OCI-LY7 (cell line): Measurements from ENCODE around the gene SCNN1B. TPM values are rescaled to one million over a fixed set of nuclear protein-coding genes. Genes with fewer than 3 reads are reported as not detected.

ENCODE experiments used
- BruUV-seq: library from RNA; stranded (reverse); fragments of 400-500 nt; replicated peaks from 2 replicates; lab custom pipeline; 2021; lab: Mats Ljungman, UMichigan
- CTCF ChIA-PET: fragments of 300-600 bp; sonication (Branson Sonifier 250); formaldehyde crosslinking; loops from one replicate; lab custom pipeline; 2022; ENCODE audit warnings: antibody characterized with exemption; ENCODE audit not compliant: unreplicated experiment; lab: Charles Lee
- POLR2A ChIA-PET: fragments of 300-600 bp; sonication (Branson Sonifier 250); formaldehyde crosslinking; loops from one replicate; lab custom pipeline; 2022; ENCODE audit warnings: antibody characterized with exemption; lab: Charles Lee
- DNase-seq: peaks from one replicate; pipeline ENCODE4 v3.0.0-alpha.2; 2015; ENCODE audit warnings: low spot score
- H2AFZ ChIP-seq: fragments of 200-600 bp; sonication (generic), shearing (Covaris generic); 2 replicates; pipeline ENCODE4 v1.6.1; 2014; ENCODE audit warnings: mild to moderate bottlenecking, antibody characterized with exemption, low read length, moderate library complexity
- H3K27ac ChIP-seq: fragments of 200-600 bp; sonication (generic); 2 replicates; pipeline ENCODE4 v1.5.1; 2014; ENCODE audit warnings: mixed run types, low read depth, mild to moderate bottlenecking, moderate library complexity, low read length, inconsistent platforms; ENCODE audit not compliant: poor library complexity, severe bottlenecking
- H3K36me3 ChIP-seq: fragments of 200-600 bp; sonication (generic); 2 replicates; pipeline ENCODE4 v1.6.1; 2014; ENCODE audit warnings: mild to moderate bottlenecking, antibody characterized with exemption, low read length, moderate library complexity, mixed read lengths; ENCODE audit not compliant: insufficient read depth
- H3K4me1 ChIP-seq: fragments of 200-600 bp; sonication (generic); 2 replicates; pipeline ENCODE4 v1.5.1; 2014; ENCODE audit warnings: mild to moderate bottlenecking, low read length; ENCODE audit not compliant: insufficient read depth, poor library complexity, severe bottlenecking
- H3K4me2 ChIP-seq: fragments of 200-600 bp; sonication (generic); 2 replicates; pipeline ENCODE4 v1.6.1; 2014; ENCODE audit warnings: mild to moderate bottlenecking, low read length
- H3K4me3 ChIP-seq: fragments of 200-600 bp; sonication (generic); 2 replicates; pipeline ENCODE4 v1.5.1; 2014; ENCODE audit warnings: mild to moderate bottlenecking, low read depth, low read length; ENCODE audit not compliant: poor library complexity, severe bottlenecking
- H3K79me2 ChIP-seq: fragments of 200-600 bp; sonication (generic); 2 replicates; pipeline ENCODE4 v1.6.1; 2016; ENCODE audit warnings: low read depth, mild to moderate bottlenecking, low read length, moderate library complexity, mixed read lengths; ENCODE audit not compliant: insufficient read depth
- H3K9me2 ChIP-seq: fragments of 200-600 bp; sonication (generic); 2 replicates; pipeline ENCODE4 v1.6.1; 2016; ENCODE audit warnings: mild to moderate bottlenecking, low read length, mixed read lengths; ENCODE audit not compliant: insufficient read depth
- H3K9me3 ChIP-seq: fragments of 200-600 bp; sonication (generic); 2 replicates; pipeline ENCODE4 v1.6.1; 2014; ENCODE audit warnings: mild to moderate bottlenecking, mixed run types, low read length, mixed read lengths
- H4K20me1 ChIP-seq: fragments of 200-600 bp; sonication (generic); 2 replicates; pipeline ENCODE4 v1.6.1; 2014; ENCODE audit warnings: mild to moderate bottlenecking, antibody characterized with exemption, low read length, moderate library complexity, mixed read lengths; ENCODE audit not compliant: insufficient read depth
- EZH2phosphoT487 ChIP-seq: fragments of 200-600 bp; sonication (generic); IDR thresholded peaks from 2 replicates; pipeline ENCODE4 v1.6.1; 2018; ENCODE audit warnings: low read depth, borderline replicate concordance, mild to moderate bottlenecking, mixed run types, antibody characterized with exemption, low read length, moderate library complexity, mixed read lengths
- intact Hi-C: fragments of 100-400 bp; cut with micrococcal nuclease; formaldehyde crosslinking; loops from one replicate; pipeline ENCODE4 v1.10.0; 2022; ENCODE audit not compliant: unreplicated experiment
- total RNA-seq, 2 experiments: library from RNA; depleted of rRNA in 1 of 2; stranded (reverse); fragments of >200 nt in 1 of 2; shearing (Covaris generic) in 1 of 2; gene quantifications; 2 replicates each; pipeline ENCODE4 v1.2.3, GENCODE V29; 2014 to 2022
- TF ChIP-seq, protein P1 (sequence below): fragments of 200-600 bp; sonication (generic); conservative IDR thresholded peaks from 2 replicates; pipeline ENCODE4 v1.5.1; 2014; ENCODE audit warnings: mild to moderate bottlenecking, antibody characterized with exemption, low read length, moderate library complexity, mixed read lengths

The SCNN1B gene
- total RNA-seq, 2 experiments from 2014 or later = 0.23 TPM; not detected in 1

DNA sequence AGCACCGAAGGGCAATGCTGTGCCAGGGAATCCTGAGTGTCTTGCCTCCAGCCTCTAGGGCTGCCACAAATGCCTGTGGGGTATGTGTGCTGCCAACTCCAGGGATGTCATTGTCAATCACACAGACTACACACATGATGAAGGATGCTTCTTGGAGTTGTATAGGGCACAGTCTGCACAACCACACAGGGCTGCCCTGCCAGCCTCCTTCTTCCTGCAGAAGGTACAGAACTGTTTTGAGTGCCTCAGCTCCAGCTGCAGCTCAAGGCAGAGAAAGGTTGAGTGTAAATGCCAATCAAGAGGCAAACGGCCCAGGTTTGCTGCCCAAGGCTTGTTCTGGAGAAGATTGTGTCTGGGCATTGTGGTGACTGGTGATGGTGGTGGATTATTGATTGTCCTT lies 15.6 kb downstream of the SCNN1B start:
- Histone ChIP-seq H3K36me3 (no peaks in the 10 kb centered on the region), H3K9me3 (no peaks in the 10 kb centered on the region), H2AFZ (no peak overlapping the region), H3K27ac (no peak overlapping the region), H3K4me2 (no peak overlapping the region), H3K79me2 (no peaks in the 10 kb centered on the region), H3K9me2 (no peaks in the 10 kb centered on the region), H3K4me3 (no peak overlapping the region), H3K4me1 (no peaks in the 10 kb centered on the region), H4K20me1 (no peaks in the 10 kb centered on the region)
- no peak for DNase-seq
- ChIA-PET CTCF (no interaction called here), POLR2A (no interaction called here)
- no TSS peak for BruUV-seq
- intact Hi-C loops = no loop called here
- TF ChIP-seq, protein P1, sequence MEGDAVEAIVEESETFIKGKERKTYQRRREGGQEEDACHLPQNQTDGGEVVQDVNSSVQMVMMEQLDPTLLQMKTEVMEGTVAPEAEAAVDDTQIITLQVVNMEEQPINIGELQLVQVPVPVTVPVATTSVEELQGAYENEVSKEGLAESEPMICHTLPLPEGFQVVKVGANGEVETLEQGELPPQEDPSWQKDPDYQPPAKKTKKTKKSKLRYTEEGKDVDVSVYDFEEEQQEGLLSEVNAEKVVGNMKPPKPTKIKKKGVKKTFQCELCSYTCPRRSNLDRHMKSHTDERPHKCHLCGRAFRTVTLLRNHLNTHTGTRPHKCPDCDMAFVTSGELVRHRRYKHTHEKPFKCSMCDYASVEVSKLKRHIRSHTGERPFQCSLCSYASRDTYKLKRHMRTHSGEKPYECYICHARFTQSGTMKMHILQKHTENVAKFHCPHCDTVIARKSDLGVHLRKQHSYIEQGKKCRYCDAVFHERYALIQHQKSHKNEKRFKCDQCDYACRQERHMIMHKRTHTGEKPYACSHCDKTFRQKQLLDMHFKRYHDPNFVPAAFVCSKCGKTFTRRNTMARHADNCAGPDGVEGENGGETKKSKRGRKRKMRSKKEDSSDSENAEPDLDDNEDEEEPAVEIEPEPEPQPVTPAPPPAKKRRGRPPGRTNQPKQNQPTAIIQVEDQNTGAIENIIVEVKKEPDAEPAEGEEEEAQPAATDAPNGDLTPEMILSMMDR = no peak
- no peak for TF ChIP-seq EZH2phosphoT487

- Histone ChIP-seq H3K27ac (no peak overlapping the region), H3K4me3 (no peak overlapping the region), H3K4me1 (no peaks in the 10 kb centered on the region), H3K4me2 (no peak overlapping the region), H3K9me2 (no peaks in the 10 kb centered on the region), H3K79me2 (no peaks in the 10 kb centered on the region), H3K9me3 (no peaks in the 10 kb centered on the region), H2AFZ (no peak overlapping the region), H4K20me1 (no peaks in the 10 kb centered on the region), H3K36me3 (no peaks in the 10 kb centered on the region)
- no TSS peak for BruUV-seq
- TF ChIP-seq EZH2phosphoT487 = no peak
- TF ChIP-seq, protein P1 = no peak
- CTCF ChIA-PET = no interaction called here
- intact Hi-C loops = no loop called here
- POLR2A ChIA-PET = interaction anchor here (0.6 kb wide), 1 partner anchor 124 kb away, joined by 3 read pairs; no protein-coding TSS in a partner anchor
- no peak for DNase-seq
Measured at GRCh38 chr16:23318639-23319038, 16.5 kb downstream of the SCNN1B start.

DNA sequence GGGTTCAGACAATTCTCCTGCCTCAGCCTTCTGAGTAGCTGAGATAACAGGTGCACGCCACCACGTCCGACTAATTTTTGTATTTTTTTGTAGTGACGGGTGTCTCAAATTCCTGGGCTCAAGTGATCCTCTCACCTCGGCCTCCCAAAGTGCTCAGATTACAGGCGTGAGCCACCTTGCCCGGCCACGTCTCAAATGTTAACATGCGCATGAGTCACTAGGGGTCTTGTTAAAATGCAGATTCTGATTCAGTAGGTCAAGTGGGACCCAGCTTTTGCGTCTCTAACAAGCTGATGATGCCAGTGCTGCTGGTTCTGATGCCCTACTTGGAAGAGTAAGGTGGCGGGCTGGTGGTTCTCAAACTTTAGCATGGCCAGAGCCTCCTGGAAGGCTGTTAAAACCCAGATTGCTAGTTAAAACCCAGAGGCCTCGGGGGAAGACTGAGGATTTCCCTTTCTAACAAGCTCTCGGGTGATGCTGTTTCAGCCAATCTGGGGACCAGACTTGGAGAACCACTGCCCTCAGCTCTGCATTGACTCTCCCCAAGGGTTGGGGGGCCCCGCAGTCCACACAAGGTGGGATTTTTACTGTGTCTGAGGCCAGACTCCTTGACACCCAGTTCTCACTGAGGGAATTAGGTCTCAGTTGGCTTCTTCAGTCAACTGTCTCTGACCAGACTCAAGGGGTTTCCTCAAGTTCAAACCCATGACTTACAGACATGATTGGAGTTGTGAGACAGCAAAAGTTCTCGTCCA lies 17.9 kb downstream of the SCNN1B start:
- H3K9me3 ChIP-seq = no peaks in the 10 kb centered on the region
- no peaks in the 10 kb centered on the region for H4K20me1 ChIP-seq
- no peaks in the 10 kb centered on the region for H3K4me1 ChIP-seq
- intact Hi-C loops = no loop called here
- H3K9me2 ChIP-seq = no peaks in the 10 kb centered on the region
- no peaks in the 10 kb centered on the region for H3K36me3 ChIP-seq
- TF ChIP-seq, protein P1 = no peak
- TF ChIP-seq EZH2phosphoT487 = no peak
- H3K4me3 ChIP-seq = no peak overlapping the region
- no peak overlapping the region for H3K4me2 ChIP-seq
- no peak for DNase-seq
- ChIA-PET POLR2A (no interaction called here), CTCF (interaction anchor here (0.6 kb wide), 1 partner anchor 1956 kb away, joined by 3 read pairs; no protein-coding TSS in a partner anchor)
- H2AFZ ChIP-seq = no peak overlapping the region
- no TSS peak for BruUV-seq
- no peaks in the 10 kb centered on the region for H3K79me2 ChIP-seq
- no peak overlapping the region for H3K27ac ChIP-seq
